ENCODE data around the gene EGFR.

Gene EGFR

DNA sequence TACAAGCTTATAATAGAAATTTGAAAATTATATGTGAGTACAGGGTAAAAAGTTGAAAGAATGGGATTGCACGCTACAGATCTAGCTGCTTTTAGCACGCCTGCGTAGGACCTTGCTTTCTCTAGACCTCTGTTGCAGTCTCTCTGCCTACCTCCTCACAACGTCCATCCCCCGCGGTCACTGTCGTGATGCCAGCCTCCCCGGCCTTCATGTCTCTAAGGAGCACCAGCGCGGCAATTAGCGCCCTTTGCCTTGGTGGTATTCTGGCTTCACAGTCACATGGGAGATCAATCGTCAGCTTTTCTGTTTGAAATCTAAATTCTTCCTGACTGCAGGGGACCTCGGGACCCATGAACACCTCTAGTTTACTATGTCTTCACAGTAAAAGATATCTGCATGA is 131.3 kb downstream of the EGFR start:
- in situ Hi-C loops (cut with MboI; ENCODE audit: low pct_unique_long_range_greater_than_20kb, low sequenced_read_pairs, unreplicated experiment): no loop called here
- no peak for TF ChIP-seq CTCF (IDR thresholded peaks at IDR 0.05; ENCODE audit: extremely low read depth, insufficient read depth, missing control alignments)
- DNase-seq (ENCODE audit: low spot score): no peak

- DNase-seq (ENCODE audit: low spot score): no peak
- in situ Hi-C loops (cut with MboI; ENCODE audit: low pct_unique_long_range_greater_than_20kb, low sequenced_read_pairs, unreplicated experiment): no loop called here
- no peak for TF ChIP-seq CTCF (IDR thresholded peaks at IDR 0.05; ENCODE audit: extremely low read depth, insufficient read depth, missing control alignments)
These were observed 132.1 kb downstream of the EGFR start for GRCh38 chr7:55150709-55151451.

GRCh38 chr7:55152516-55152915 is 133.7 kb downstream of the EGFR start:
- in situ Hi-C loops (cut with MboI; ENCODE audit: low pct_unique_long_range_greater_than_20kb, low sequenced_read_pairs, unreplicated experiment): no loop called here
- no peak for DNase-seq (ENCODE audit: low spot score)
- TF ChIP-seq CTCF (IDR thresholded peaks at IDR 0.05; ENCODE audit: extremely low read depth, insufficient read depth, missing control alignments): no peak

DNA sequence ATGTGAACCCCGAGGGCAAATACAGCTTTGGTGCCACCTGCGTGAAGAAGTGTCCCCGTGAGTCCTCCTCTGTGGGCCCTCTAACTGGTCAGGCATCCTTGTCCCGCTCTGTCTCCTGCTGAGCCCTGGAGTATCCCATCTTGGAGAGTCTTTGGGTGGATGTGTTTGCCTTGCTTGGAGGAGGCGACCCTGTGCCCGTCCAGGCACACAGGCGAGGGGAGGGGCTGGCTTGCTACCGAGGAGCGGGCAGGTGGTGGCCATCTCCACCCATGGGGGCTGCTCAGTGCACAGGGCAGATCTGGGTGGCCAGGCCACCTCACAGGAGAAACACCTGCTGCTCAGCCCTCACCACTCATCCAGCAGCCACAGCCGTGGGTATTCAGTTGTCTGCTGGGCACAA is 135.3 kb downstream of the EGFR start:
- TF ChIP-seq CTCF (IDR thresholded peaks at IDR 0.05; ENCODE audit: extremely low read depth, insufficient read depth, missing control alignments): no peak
- DNase-seq (ENCODE audit: low spot score): no peak
- in situ Hi-C loops (cut with MboI; ENCODE audit: low pct_unique_long_range_greater_than_20kb, low sequenced_read_pairs, unreplicated experiment): no loop called here

DNA sequence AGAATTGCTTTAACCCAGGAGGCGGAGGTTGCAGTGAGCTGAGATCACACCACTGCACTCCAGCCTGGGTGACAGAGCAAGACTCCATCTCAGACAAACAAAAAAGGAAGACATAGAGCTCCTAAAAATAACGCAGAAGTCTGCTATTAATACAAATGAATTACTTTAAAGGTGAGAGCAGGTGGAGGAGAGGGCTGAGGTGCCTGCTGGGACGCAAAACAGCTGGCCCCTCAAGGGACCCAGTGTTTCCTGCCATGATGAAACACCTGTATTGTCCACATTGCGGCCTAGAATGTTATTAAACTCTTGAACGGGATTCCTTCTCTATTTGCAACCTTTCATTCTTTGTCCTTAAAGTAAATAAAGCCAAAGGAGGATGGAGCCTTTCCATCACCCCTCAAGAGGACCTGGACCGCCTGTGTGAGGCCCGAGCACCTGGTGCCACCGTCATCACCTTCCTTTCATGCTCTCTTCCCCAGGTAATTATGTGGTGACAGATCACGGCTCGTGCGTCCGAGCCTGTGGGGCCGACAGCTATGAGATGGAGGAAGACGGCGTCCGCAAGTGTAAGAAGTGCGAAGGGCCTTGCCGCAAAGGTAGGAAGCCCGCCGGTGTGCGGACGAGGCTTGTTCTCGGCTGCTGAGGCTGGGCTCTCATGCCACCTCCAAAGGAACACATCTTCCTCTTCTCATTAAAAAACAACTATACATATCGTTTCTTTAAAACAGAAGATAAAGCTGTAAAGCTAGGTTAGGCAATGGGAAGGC is 136.7 kb downstream of the EGFR start:
- no peak for DNase-seq (ENCODE audit: low spot score)
- TF ChIP-seq CTCF (IDR thresholded peaks at IDR 0.05; ENCODE audit: extremely low read depth, insufficient read depth, missing control alignments): no peak
- in situ Hi-C loops (cut with MboI; ENCODE audit: low pct_unique_long_range_greater_than_20kb, low sequenced_read_pairs, unreplicated experiment): no loop called here

DNA sequence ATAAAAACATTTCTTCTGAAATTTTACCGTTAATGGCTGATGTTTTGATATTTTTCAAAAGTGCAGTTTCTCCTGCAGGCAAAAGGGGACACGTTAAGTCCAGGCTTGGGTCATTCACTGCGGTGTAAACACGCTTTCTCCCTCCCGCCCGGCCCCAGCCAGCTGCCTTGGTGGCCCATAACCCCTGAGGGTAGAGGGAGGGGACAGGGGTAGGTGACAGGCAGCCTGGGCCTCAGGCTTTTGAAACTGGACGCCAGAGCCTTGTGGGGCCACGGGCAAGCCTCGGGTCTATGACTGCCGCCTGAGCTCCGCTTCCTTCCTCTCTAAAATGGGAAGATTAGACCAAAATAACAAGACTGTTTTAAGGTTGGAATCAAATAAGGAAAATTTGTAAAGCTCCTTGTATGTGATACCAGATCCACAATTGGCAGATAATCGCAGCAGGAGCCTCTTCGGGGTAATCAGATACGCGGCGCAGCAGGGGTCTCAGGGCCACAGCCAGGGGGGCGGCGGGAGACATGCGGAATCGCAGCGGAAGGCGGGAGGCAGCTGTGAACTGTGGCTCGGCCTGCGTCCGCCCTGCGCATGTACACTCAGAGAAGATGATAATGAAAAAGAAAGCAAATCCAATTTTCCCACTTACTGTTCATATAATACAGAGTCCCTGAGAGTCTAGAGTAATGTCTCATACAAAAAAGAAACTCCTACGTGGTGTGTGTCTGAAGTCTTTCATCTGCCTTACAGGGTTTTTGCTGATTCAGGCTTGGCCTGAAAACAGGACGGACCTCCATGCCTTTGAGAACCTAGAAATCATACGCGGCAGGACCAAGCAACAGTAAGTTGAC is 138.3 kb downstream of the EGFR start:
- TF ChIP-seq CTCF (IDR thresholded peaks at IDR 0.05; ENCODE audit: extremely low read depth, insufficient read depth, missing control alignments): no peak
- in situ Hi-C loops (cut with MboI; ENCODE audit: low pct_unique_long_range_greater_than_20kb, low sequenced_read_pairs, unreplicated experiment): no loop called here
- no peak for DNase-seq (ENCODE audit: low spot score)
